Calu3 (cell line): ENCODE measurements around the gene SLC35E2B. TPM values are rescaled to one million over a fixed set of nuclear protein-coding genes. Genes with fewer than 3 reads are reported as not detected.
"Not testable (repeated sequence)": the region's sequence is repeated elsewhere in the genome, so short reads cannot be mapped to it uniquely, and the experiment has no call there.

Experiments
- BruUV-seq: library from RNA; stranded (reverse); fragments of 400-500 nt; replicated peaks from 2 replicates; lab custom pipeline; 2021; lab: Mats Ljungman, UMichigan
- CTCF ChIA-PET: fragments of 300-600 bp; sonication (Branson Sonifier 250); formaldehyde crosslinking; loops from one replicate; lab custom pipeline; 2022; ENCODE audit warnings: antibody characterized with exemption; lab: Charles Lee
- DNase-seq: peaks from one replicate; pipeline ENCODE4 v3.0.0; 2022
- H3K27ac Mint-ChIP-seq: one replicate; pipeline ENCODE4 v1.8.0; 2022; ENCODE audit warnings: mixed read lengths; ENCODE audit not compliant: unreplicated experiment
- H3K27me3 Mint-ChIP-seq: one replicate; pipeline ENCODE4 v1.8.0; 2022; ENCODE audit warnings: mixed read lengths; ENCODE audit not compliant: unreplicated experiment
- H3K36me3 Mint-ChIP-seq: one replicate; pipeline ENCODE4 v1.8.0; 2022; ENCODE audit warnings: mild to moderate bottlenecking, moderate library complexity, mixed read lengths; ENCODE audit not compliant: insufficient read depth, unreplicated experiment
- H3K4me1 Mint-ChIP-seq: one replicate; pipeline ENCODE4 v1.8.0; 2022; ENCODE audit warnings: mild to moderate bottlenecking, low read depth, mixed read lengths; ENCODE audit not compliant: unreplicated experiment
- H3K4me3 Mint-ChIP-seq: one replicate; pipeline ENCODE4 v1.8.0; 2022; ENCODE audit warnings: mild to moderate bottlenecking, low read depth, moderate library complexity, mixed read lengths; ENCODE audit not compliant: unreplicated experiment
- H3K9me3 Mint-ChIP-seq: one replicate; pipeline ENCODE4 v1.8.0; 2022; ENCODE audit warnings: low read depth, mixed read lengths; ENCODE audit not compliant: unreplicated experiment
- CTCF ChIP-seq: fragments of 200-600 bp; IDR thresholded peaks from one replicate; pipeline ENCODE4 v1.8.0; 2022; ENCODE audit warnings: antibody characterized with exemption; ENCODE audit not compliant: unreplicated experiment
- intact Hi-C: fragments of 100-400 bp; cut with micrococcal nuclease; formaldehyde crosslinking; loops from one replicate; pipeline ENCODE4 v1.10.0; 2022; ENCODE audit not compliant: unreplicated experiment
- total RNA-seq: library from RNA; stranded (reverse); gene quantifications from 2 replicates; pipeline ENCODE4 v1.2.3, GENCODE V29; 2022

Gene SLC35E2B
- total RNA-seq, 1 experiment from 2014 or later, result 39.3 TPM

GRCh38 chr1:1680031-1680911 lies 12.3 kb downstream of the SLC35E2B start:
- H3K9me3 Mint-ChIP-seq, result no peaks in the 10 kb centered on the region
- H3K27ac Mint-ChIP-seq, result no peak overlapping the region
- H3K4me1 Mint-ChIP-seq, result no peaks in the 10 kb centered on the region
- intact Hi-C loops, result no loop called here
- no peak overlapping the region for H3K4me3 Mint-ChIP-seq
- peaks cover 17% of the 10 kb centered on the region for H3K36me3 Mint-ChIP-seq
- DNase-seq, result no peak
- CTCF ChIA-PET, result interaction anchor here (0.6 kb wide), 1 partner anchor 638 kb away, joined by 3 read pairs; no protein-coding TSS in a partner anchor
- H3K27me3 Mint-ChIP-seq, result no peaks in the 10 kb centered on the region
- no TSS peak for BruUV-seq
- TF ChIP-seq CTCF, result no peak

GRCh38 chr1:1678581-1679380 lies 13.8 kb downstream of the SLC35E2B start:
- peak; percentile 12 for DNase-seq
- Mint-ChIP-seq H3K9me3 (no peaks in the 10 kb centered on the region), H3K27ac (no peak overlapping the region)

GRCh38 chr1:1677718-1678580 lies 14.6 kb downstream of the SLC35E2B start:
- no peak for DNase-seq
- no peaks in the 10 kb centered on the region for H3K27me3 Mint-ChIP-seq
- peaks cover 9% of the 10 kb centered on the region for H3K36me3 Mint-ChIP-seq
- TF ChIP-seq CTCF, result no peak
- H3K4me3 Mint-ChIP-seq, result no peak overlapping the region
- CTCF ChIA-PET, result no interaction called here
- intact Hi-C loops, result no loop called here
- H3K9me3 Mint-ChIP-seq, result no peaks in the 10 kb centered on the region
- no peak overlapping the region for H3K27ac Mint-ChIP-seq
- H3K4me1 Mint-ChIP-seq, result no peaks in the 10 kb centered on the region
- BruUV-seq, result no TSS peak

More at GRCh38 chr1:1678581-1679380, 13.8 kb downstream of the SLC35E2B start:
- peaks cover 9% of the 10 kb centered on the region for H3K36me3 Mint-ChIP-seq
- TF ChIP-seq CTCF, result peak; percentile 30
- BruUV-seq, result no TSS peak
- H3K4me1 Mint-ChIP-seq, result no peaks in the 10 kb centered on the region
- intact Hi-C loops, result no loop called here
- CTCF ChIA-PET, result no interaction called here
- no peaks in the 10 kb centered on the region for H3K27me3 Mint-ChIP-seq
- no peak overlapping the region for H3K4me3 Mint-ChIP-seq

GRCh38 chr1:1676087-1676486 lies 16.5 kb downstream of the SLC35E2B start:
- H3K9me3 Mint-ChIP-seq, H3K4me3 Mint-ChIP-seq, H3K27ac Mint-ChIP-seq, H3K27me3 Mint-ChIP-seq, DNase-seq, BruUV-seq, intact Hi-C loops, CTCF ChIA-PET, H3K4me1 Mint-ChIP-seq: not testable (repeated sequence)
- H3K36me3 Mint-ChIP-seq, result peaks cover 17% of the 10 kb centered on the region

- DNase-seq, BruUV-seq, H3K4me3 Mint-ChIP-seq, H3K27ac Mint-ChIP-seq, H3K4me1 Mint-ChIP-seq, H3K27me3 Mint-ChIP-seq, H3K9me3 Mint-ChIP-seq, CTCF ChIA-PET, intact Hi-C loops: not testable (repeated sequence)
- H3K36me3 Mint-ChIP-seq, result peaks cover 21% of the 10 kb centered on the region
These were observed 17.4 kb downstream of the SLC35E2B start for GRCh38 chr1:1675218-1675617.

GRCh38 chr1:1674806-1675205 lies 17.8 kb downstream of the SLC35E2B start:
- DNase-seq, BruUV-seq, H3K27ac Mint-ChIP-seq, CTCF ChIA-PET, intact Hi-C loops, H3K4me3 Mint-ChIP-seq, H3K4me1 Mint-ChIP-seq, H3K27me3 Mint-ChIP-seq, H3K9me3 Mint-ChIP-seq: not testable (repeated sequence)
- H3K36me3 Mint-ChIP-seq, result peaks cover 21% of the 10 kb centered on the region
